Hepatocyte (in vitro differentiated cells): Measurements from ENCODE around the gene PEX11B.

ENCODE experiments used
- CTCF ChIP-seq: fragments of 200-600 bp; sonication (generic); IDR thresholded peaks from 2 replicates; pipeline ENCODE4 v1.5.1; 2016; ENCODE audit warnings: antibody characterized with exemption, mild to moderate bottlenecking; ENCODE audit not compliant: poor library complexity
- EZH2 ChIP-seq: fragments of 200-600 bp; sonication (generic); IDR thresholded peaks from 2 replicates; pipeline ENCODE4 v1.6.1; 2016; ENCODE audit warnings: antibody characterized with exemption, mild to moderate bottlenecking, borderline replicate concordance

DNA sequence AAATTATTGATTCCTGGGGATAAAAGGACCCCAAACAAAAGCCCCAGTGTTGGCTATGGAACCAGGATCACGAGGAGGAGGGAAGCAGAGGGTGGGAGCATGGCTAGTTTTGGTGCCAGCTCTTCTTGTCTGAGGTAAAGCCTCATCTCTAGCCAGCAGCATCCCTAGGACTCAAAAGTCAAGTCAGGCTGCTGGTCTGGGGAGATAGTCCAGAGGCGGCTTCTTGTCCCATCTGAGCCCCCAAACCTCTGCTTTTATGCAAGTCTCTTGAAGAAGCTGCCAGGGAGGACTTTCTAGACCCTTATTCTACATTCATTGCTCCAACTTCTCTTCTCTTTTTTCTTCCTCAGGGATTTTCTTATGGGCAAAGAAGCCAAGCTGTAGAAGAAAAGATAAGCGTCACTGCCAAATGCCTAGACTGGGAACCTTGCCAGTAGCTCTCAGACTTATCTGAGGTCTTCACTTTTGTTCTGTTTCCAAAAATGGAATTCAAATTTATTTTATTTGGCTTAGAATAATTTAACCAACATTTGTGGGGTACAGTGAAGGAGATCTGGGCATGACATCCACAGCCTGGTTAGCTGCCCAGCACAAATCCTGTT lies 25.9 kb downstream of the PEX11B start:
- TF ChIP-seq CTCF (no peak), EZH2 (no peak)
